OCI-LY7 (cell line): ENCODE measurements around the gene INPP5K.

Experiments used
- EZH2phosphoT487 ChIP-seq: fragments of 200-600 bp; sonication (generic); IDR thresholded peaks from 2 replicates; pipeline ENCODE4 v1.6.1; 2018; ENCODE audit warnings: low read depth, borderline replicate concordance, mild to moderate bottlenecking, mixed run types, antibody characterized with exemption, low read length, moderate library complexity, mixed read lengths
- TF ChIP-seq, protein P1 (sequence below): fragments of 200-600 bp; sonication (generic); conservative IDR thresholded peaks from 2 replicates; pipeline ENCODE4 v1.5.1; 2014; ENCODE audit warnings: mild to moderate bottlenecking, antibody characterized with exemption, low read length, moderate library complexity, mixed read lengths

DNA sequence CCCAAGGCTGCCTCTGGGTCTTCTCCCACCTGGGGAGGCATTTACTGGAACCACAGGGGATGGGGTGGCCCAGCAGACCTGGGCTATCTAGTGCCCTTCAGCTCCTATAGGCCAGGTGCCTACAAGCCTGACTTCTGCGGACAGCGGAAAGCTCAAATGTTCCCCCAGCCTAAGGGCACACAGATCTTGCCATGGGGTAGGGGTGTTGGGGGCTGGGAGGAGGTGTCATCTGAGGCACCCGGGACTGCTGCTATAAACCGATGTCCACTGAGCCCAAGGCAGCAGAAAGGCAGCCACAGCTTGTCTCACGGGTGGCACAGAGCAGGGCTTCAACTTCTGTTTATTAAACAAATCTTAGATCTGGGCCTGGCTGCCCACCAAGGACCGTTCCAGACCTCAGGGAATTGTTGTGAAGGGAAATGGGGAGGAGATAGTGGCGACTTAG, 27.6 kb downstream of the INPP5K start:
- TF ChIP-seq, protein P1, sequence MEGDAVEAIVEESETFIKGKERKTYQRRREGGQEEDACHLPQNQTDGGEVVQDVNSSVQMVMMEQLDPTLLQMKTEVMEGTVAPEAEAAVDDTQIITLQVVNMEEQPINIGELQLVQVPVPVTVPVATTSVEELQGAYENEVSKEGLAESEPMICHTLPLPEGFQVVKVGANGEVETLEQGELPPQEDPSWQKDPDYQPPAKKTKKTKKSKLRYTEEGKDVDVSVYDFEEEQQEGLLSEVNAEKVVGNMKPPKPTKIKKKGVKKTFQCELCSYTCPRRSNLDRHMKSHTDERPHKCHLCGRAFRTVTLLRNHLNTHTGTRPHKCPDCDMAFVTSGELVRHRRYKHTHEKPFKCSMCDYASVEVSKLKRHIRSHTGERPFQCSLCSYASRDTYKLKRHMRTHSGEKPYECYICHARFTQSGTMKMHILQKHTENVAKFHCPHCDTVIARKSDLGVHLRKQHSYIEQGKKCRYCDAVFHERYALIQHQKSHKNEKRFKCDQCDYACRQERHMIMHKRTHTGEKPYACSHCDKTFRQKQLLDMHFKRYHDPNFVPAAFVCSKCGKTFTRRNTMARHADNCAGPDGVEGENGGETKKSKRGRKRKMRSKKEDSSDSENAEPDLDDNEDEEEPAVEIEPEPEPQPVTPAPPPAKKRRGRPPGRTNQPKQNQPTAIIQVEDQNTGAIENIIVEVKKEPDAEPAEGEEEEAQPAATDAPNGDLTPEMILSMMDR = no peak
- no peak for TF ChIP-seq EZH2phosphoT487
